Hindlimb muscle (tissue), 1 donor: Measurements from ENCODE around the gene ZNF441. TPM values are rescaled to one million over a fixed set of nuclear protein-coding genes. Genes with fewer than 3 reads are reported as not detected.

ENCODE experiments used
- polyA plus RNA-seq: library from polyadenylated mRNA; unstranded; fragments of 120-200 nt; gene quantifications from one replicate; pipeline ENCODE4 v1.2.1, GENCODE V29; 2013; ENCODE audit not compliant: insufficient read length

Gene ZNF441
- polyA plus RNA-seq, 1 donor, result 6.4 TPM

Other genes with a start within 250 kb of the ZNF441 start
- 54.1 TPM for gene ECSIT, start 237.9 kb upstream of the ZNF441 start, polyA plus RNA-seq
- gene CNN1, start 228.1 kb upstream of the ZNF441 start, polyA plus RNA-seq, result 43.0 TPM
- 35.6 TPM for gene ELOF1, start 207.8 kb upstream of the ZNF441 start, polyA plus RNA-seq
- 2.7 TPM for gene ACP5, start 189.4 kb upstream of the ZNF441 start, polyA plus RNA-seq
- 11.0 TPM for gene ZNF627, start 169.5 kb upstream of the ZNF441 start, polyA plus RNA-seq
- 3.7 TPM for gene ZNF823, start 28.1 kb upstream of the ZNF441 start, polyA plus RNA-seq
- 4.5 TPM for gene ZNF491, start 31.5 kb downstream of the ZNF441 start, polyA plus RNA-seq
- 6.4 TPM for gene ZNF440, start 47.3 kb downstream of the ZNF441 start, polyA plus RNA-seq
- 4.1 TPM for gene ZNF439, start 81.7 kb downstream of the ZNF441 start, polyA plus RNA-seq
- gene ZNF69, start 120.8 kb downstream of the ZNF441 start, polyA plus RNA-seq, result 3.4 TPM
- gene ZNF700, start 158.1 kb downstream of the ZNF441 start, polyA plus RNA-seq, result 7.4 TPM
- 2.4 TPM for gene ZNF763, start 198.0 kb downstream of the ZNF441 start, polyA plus RNA-seq